Subcutaneous abdominal adipose tissue (tissue), 5 donors: ENCODE data around the gene KRTAP10-8.
"Not testable (repeated sequence)": the region's sequence is repeated elsewhere in the genome, so short reads cannot be mapped to it uniquely, and the experiment has no call there.

Experiments
- H3K27ac ChIP-seq: one replicate; pipeline ENCODE4 v1.7.0; 2013; ENCODE audit warnings: low read depth, mild to moderate bottlenecking, inconsistent platforms, low read length, moderate library complexity
- H3K27me3 ChIP-seq, 5 donors: one replicate each; pipeline ENCODE4 v1.7.0; 2013; ENCODE audit warnings: low read length in 5 of 5, inconsistent platforms in 1 of 5; ENCODE audit not compliant: control insufficient read depth in 5 of 5, insufficient read depth in 4 of 5
- H3K36me3 ChIP-seq, 5 donors: one replicate each; pipeline ENCODE4 v1.7.0; 2013; ENCODE audit warnings: low read length in 5 of 5; ENCODE audit not compliant: control insufficient read depth in 5 of 5, insufficient read depth in 5 of 5
- H3K4me1 ChIP-seq, 5 donors: one replicate each; pipeline ENCODE4 v1.7.0; 2013; ENCODE audit warnings: low read length in 5 of 5, mild to moderate bottlenecking in 3 of 5, moderate library complexity in 1 of 5; ENCODE audit not compliant: control insufficient read depth in 5 of 5, insufficient read depth in 5 of 5
- H3K4me3 ChIP-seq, 5 donors: one replicate each; pipeline ENCODE4 v1.7.0; 2013; ENCODE audit warnings: low read length in 5 of 5, low read depth in 1 of 5
- H3K9ac ChIP-seq, 5 donors: one replicate each; pipeline ENCODE4 v1.7.0; 2013; ENCODE audit warnings: low read length in 5 of 5, mild to moderate bottlenecking in 4 of 5, moderate library complexity in 3 of 5
- H3K9me3 ChIP-seq, 5 donors: one replicate each; pipeline ENCODE4 v1.7.0; 2013; ENCODE audit warnings: low read length in 5 of 5; ENCODE audit not compliant: control insufficient read depth in 5 of 5
- donor health status: healthy.
- donor health status: healthy.
- donor health status: healthy.
- donor health status: healthy.
- donor health status: healthy.

Gene KRTAP10-8

DNA sequence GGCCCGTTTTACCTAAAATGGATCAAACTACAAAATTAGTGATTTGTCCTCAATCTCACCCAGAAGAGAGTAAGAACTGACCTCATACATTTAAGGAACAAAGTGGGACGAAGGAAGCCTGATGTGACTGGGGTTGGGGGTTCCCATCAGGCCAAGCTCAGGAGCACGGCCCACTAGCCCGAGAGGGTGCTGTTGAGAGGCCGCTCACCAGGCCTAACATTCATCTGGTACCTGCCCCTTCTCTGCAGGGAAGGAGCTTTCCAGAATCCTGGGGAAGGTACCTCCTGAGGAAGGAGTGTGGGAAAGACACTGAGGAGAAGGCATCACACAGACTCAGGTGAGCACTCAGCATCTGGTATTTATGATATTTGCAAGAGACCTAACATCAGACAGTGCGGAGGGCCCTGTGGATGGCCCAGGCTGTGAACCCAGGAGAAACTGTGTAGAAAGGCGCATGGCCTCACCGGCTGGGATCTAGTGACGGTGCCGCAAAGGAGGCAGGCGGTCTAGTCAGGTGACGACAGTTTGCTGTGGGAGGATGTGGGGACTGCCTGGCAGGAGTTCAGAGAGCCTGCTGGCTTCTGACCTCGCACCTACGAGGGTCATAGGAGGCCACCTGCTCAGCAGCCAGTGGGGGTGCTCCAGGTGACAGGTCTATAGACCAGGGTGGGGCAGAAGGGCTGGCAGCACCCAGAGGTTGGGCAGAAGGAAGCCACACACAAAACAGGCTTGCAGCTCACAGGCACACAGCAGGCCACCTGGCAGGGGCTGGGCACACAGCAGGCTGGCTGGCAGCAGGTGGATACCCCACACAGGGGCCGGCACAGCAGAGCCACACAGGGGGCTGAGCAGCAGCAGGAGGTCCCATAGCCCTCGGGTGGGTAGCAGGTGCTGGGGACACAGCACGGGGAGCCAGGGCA lies 42.0 kb downstream of the KRTAP10-8 start:
- H3K27ac ChIP-seq: no peak overlapping the region
- H3K27me3 ChIP-seq: peaks cover under 1 to 25% (median 18%) of the 10 kb centered on the region in 5 donors
- no peak overlapping the region for H3K9ac ChIP-seq
- H3K4me3 ChIP-seq: no peak overlapping the region
- peaks cover 0 to 19% (median 5%) of the 10 kb centered on the region in 5 donors for H3K4me1 ChIP-seq
- peaks cover 0 to 12% (median 11%) of the 10 kb centered on the region in 5 donors for H3K9me3 ChIP-seq
- H3K36me3 ChIP-seq: no peaks in the 10 kb centered on the region

DNA sequence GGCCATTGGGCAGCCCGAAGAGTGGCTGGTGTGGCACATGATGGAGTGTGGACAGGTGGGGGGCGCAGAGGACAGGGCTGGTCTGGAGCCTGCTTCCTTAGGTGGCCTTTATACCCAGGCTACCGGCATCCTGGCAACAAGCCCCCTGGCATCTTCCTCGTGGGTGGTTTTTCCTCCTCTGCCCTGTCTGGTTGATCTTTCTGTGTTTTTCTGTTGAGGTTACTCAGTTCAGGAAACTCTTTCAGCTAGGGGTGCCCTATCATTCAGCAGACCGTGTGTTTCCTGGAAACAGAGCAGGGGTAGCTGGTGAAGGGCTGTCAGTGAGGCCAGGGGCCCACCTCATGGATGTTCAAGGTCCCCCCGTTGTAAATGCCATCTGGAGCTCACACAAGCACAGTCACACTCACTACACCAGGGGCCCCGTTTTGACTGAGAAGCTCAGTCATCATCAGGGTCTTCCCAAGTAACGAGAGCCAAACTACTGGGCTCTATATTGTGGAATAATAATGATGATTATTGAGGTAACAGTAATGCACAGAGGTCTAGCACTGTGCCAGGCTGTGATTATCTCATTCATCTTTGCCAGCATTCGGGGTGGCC lies 42.8 kb downstream of the KRTAP10-8 start, which contains the start of gene KRTAP12-4:
KRTAP12-4 (minus strand) TSS at position 84 of the 600 bp plus-strand sequence; CDS start at position 39, 45 bp downstream.
- peaks cover 4 to 25% (median 18%) of the 10 kb centered on the region in 5 donors for H3K27me3 ChIP-seq
- H3K4me1 ChIP-seq: peaks cover 0 to 22% (median 5%) of the 10 kb centered on the region in 5 donors
- peaks cover 0 to 12% (median 11%) of the 10 kb centered on the region in 5 donors for H3K9me3 ChIP-seq
- no peak within 1 kb of the TSS for H3K4me3 ChIP-seq
- H3K27ac ChIP-seq: no peak within 1 kb of the TSS
- H3K36me3 ChIP-seq: no peaks in the 10 kb centered on the region
- H3K9ac ChIP-seq: no peak within 1 kb of the TSS

- H3K4me1 ChIP-seq: peaks cover 0 to 22% (median 5%) of the 10 kb centered on the region in 5 donors
- H3K27me3 ChIP-seq: peaks cover 4 to 21% (median 14%) of the 10 kb centered on the region in 5 donors
- H3K36me3 ChIP-seq: no peaks in the 10 kb centered on the region
- no peak overlapping the region for H3K27ac ChIP-seq
- H3K4me3 ChIP-seq: no peak overlapping the region
- no peak overlapping the region for H3K9ac ChIP-seq
- H3K9me3 ChIP-seq: peaks cover 0 to 12% (median 11%) of the 10 kb centered on the region in 5 donors
Observed at GRCh38 chr21:44656868-44657267, 45.0 kb downstream of the KRTAP10-8 start.

- Histone ChIP-seq H3K27me3 (peaks cover 4 to 21% (median 14%) of the 10 kb centered on the region in 5 donors), H3K27ac (no peak within 1 kb of the TSS), H3K4me3 (peak within 1 kb of the TSS in 3 of 5 donors; percentile 10 to 27 (median 24))
Observed at GRCh38 chr21:44657635-44658540, 46.0 kb downstream of the KRTAP10-8 start, which contains the start of gene KRTAP12-3. Gene KRTAP12-3, plus strand, starts transcription at chr21:44657932. Its CDS starts 48 bp downstream, at chr21:44657980.

DNA sequence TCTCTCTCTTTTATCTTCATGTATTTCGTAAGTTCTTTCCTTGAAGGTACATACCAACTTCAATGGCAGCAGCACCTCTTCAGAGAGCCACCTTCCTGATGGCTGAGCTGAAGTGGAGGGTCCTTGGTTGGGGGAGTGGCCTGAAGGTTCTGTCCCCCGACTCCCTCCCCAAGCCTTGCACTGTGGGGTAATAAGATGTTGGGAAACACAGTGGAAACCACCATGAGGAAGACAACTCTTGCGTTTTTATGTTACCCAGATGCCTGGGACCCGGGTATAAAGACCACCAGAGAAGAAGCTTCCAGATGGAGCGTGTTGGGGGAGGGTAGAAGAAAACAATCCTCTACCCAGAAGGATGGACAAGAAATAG lies 46.6 kb downstream of the KRTAP10-8 start:
- Histone ChIP-seq H3K27me3 (peaks cover 4 to 21% (median 14%) of the 10 kb centered on the region in 5 donors), H3K9ac (no peak overlapping the region), H3K36me3 (no peaks in the 10 kb centered on the region), H3K4me3 (no peak overlapping the region), H3K9me3 (peaks cover 0 to 12% (median 11%) of the 10 kb centered on the region in 5 donors), H3K27ac (no peak overlapping the region), H3K4me1 (peaks cover 0 to 22% (median 5%) of the 10 kb centered on the region in 5 donors)

More at GRCh38 chr21:44657635-44658540, 46.0 kb downstream of the KRTAP10-8 start, which contains the start of gene KRTAP12-3:
- Histone ChIP-seq H3K9ac (no peak within 1 kb of the TSS), H3K36me3 (no peaks in the 10 kb centered on the region), H3K4me1 (peaks cover 0 to 22% (median 5%) of the 10 kb centered on the region in 5 donors), H3K9me3 (peaks cover 0 to 12% (median 11%) of the 10 kb centered on the region in 5 donors)

- peaks cover 0 to 22% (median 5%) of the 10 kb centered on the region in 5 donors for H3K4me1 ChIP-seq
- no peaks in the 10 kb centered on the region for H3K36me3 ChIP-seq
- H3K27me3 ChIP-seq: peaks cover 4 to 20% (median 12%) of the 10 kb centered on the region in 5 donors
- H3K9ac ChIP-seq: no peak overlapping the region
- peaks cover 0 to 12% (median 11%) of the 10 kb centered on the region in 5 donors for H3K9me3 ChIP-seq
- no peak overlapping the region for H3K27ac ChIP-seq
- H3K4me3 ChIP-seq: no peak overlapping the region
Observed at GRCh38 chr21:44658913-44659595, 47.2 kb downstream of the KRTAP10-8 start.

DNA sequence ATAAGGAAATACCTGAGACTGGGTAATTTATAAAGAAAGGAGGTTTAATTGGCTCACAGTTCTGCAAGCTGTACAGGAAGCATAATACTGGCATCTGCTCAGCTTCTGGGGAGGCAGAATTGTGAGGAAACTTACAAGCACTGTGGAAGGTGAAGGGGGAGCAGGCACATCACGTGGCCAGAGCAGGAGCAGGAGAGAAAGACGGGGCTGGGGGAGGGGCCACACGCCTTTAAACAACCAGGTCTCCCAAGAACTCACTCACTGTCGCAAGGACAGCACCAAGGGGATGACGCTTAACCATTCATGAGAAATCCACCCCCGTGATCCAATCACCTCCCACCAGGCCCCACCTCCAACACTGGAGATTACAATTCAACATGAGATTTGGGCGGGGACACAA lies 49.7 kb downstream of the KRTAP10-8 start:
- Histone ChIP-seq H3K4me1 (peaks cover 0 to 22% (median 5%) of the 10 kb centered on the region in 5 donors), H3K27me3 (peaks cover 4 to 14% (median 13%) of the 10 kb centered on the region in 5 donors)
- H3K9ac ChIP-seq, H3K36me3 ChIP-seq, H3K27ac ChIP-seq, H3K4me3 ChIP-seq, H3K9me3 ChIP-seq: not testable (repeated sequence)
